HTR-8/SVneo (cell line): ENCODE measurements around the gene BRSK2.
"Not testable (repeated sequence)": the region's sequence is repeated elsewhere in the genome, so short reads cannot be mapped to it uniquely, and the experiment has no call there.

Experiments used
- DNase-seq: peaks from one replicate; pipeline ENCODE4 v3.0.0; 2011; ENCODE audit warnings: low spot score, mixed read lengths; ENCODE audit not compliant: insufficient read length
- FAIRE-seq: peaks from 2 replicates; lab custom pipeline; 2011; peaks lifted over from hg19 to GRCh38; lab: Jason Lieb, UNC

BRSK2 gene

DNA sequence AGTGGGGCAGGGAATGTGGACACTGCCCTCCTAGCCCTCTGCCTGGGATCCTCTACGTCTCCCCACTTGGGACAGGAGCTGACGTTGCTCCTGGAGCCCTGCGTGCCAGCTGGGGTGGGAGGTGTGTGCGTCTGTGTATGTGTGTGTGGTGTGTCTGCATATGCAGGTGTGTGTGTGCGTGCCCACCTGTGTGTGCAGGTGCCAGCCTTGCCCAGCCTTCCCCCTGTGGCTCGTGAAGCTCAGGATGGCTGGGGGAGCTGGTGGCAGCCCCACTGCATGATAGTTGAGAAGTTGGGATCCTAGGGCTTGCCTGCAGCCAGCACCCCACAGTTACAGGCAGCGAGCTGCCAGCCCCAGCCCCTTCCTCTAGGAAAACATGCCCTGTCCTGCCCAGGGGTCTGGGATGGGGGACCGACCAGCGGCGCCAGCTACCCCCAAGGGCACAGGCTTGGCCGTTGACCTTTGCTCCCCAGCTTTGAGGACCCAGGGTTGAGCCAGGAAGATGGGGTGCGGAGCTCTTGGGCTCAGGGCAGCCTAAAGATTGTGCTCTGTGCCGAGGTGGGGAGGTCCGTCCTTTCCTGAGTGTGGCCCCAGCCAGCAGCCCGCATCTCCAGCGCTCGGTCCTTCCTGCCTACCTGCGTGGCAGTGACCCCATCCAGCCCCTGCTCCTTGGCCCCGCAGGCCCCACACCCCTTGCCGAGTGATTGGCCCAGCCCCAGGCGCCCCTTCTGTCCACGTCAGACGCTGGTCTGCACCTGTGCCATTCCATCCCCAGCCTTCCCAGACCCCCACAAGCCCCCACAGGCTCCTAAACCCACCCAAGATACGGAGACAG lies 15.7 kb downstream of the BRSK2 start:
- DNase-seq (no peak), FAIRE-seq (no peak)

DNA sequence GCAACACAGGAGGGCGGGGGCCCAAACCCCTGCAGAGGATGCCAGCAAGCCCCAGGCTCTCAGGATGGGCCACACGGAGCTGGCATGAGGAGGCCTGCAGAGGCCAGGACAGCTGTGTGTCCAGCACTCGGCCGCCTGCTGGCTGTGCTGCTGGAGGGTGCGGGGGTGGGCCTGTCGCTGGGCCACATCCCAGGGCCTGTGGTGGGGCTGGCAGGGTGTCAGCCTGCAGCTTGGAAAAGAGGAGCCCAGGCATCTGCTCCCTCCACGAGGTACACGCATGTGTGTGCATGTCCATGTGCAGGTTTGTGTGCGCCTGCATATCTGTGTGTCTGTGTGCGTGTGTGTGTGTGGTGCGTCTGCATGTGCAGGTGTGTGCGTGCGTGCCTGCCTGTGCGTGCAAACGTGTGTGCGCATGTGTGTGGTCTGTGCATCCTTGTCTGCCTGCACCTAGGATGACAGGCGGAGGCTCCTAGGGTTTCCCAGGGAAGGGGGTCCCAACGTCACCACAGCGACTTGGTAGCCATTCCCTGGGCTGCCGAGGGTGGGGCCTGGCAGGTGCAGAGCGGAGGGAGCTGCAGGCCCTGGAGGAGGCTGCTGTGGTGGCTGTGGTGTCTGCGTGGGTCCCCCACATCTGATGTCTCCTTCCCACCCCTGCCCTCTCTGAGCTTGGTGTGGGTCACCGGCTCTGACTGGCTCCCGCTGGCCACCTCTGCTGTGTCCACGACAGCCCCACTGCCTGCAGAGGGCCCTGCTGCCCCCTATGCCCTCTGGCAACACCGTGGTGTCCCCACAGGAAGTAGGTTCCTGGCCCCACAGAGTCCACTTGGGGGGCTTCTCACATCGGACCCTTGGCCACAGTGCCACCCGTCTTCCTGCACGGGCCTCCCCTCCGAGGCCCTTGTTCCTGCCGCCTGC lies 17.1 kb downstream of the BRSK2 start:
- FAIRE-seq: no peak
- no peak for DNase-seq

DNA sequence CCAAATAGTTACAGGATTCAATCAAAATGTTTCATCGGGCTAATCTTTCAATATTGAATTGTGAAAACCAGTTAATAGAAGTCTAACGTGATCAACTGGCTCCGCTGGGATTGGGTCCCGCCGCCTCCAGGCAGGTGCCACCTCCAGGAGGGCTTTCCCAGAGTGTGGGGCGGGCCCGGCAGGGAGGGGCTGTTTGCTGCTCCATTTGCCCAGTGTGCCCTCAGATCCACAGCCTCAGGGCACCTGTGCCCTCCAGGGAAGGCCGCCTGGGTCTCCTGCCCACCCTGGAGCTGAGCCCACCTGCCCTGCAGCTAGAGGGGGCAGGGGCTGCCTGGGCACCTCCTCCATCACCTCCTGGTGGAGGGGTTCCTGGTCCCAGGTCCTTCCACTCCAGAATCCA lies 17.9 kb downstream of the BRSK2 start:
- FAIRE-seq: no peak
- DNase-seq: no peak

DNA sequence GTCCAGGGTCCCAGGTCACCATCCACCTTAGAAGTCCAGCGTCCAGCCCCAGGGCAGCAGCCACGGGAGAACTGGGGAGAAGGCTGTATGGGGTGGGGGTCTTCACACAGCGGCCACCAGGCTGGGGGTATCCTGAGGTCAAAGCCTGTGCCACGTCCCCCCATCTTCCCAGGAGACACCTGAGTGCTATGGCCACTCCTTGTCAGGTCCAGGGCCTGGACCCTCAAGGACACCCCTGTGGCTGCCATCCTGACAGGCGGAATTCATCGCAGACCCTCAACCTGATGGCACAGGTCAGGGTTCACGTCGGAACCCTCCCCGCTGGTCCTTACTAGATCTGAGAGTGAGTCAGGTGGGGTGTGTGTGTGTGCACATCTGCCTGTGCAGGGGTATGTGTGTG lies 18.6 kb downstream of the BRSK2 start:
- no peak for FAIRE-seq

DNA sequence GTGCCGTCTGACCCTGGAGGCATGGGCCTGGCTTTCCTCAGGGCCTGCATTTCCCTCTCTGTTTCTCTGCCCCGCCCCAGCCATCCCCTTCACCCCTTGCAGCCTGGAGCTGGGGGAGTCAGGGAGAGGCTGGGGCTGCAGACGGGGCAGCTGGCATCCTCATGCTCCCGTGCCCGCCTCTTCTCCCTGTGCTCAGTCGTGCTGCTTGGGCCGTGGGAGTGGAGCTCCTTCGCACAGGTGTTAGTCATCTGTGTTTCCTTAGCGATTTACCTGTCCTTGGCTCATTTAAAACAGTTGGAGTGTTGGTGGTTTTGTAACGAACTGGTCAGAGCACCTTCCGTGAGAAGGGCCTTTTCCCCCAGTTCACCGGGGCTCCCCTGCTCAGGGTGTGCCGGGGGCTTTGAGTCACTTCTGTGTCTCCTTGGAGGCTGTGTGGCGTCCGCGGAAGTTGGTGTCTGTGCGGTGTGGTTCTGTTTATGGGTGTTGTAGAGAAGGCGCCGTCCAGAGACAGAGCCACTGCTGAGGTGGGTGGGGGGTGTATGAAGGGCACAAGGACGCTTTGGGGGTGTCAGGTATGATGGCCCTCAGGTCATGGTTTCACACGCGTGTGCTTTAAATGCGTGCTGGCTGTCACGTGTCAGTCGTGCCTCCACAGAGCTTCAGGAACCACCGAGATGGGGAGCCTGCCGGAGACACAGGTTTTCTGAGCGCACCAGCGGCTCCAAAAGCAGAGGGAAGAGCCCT lies 19.5 kb downstream of the BRSK2 start:
- DNase-seq (no peak), FAIRE-seq (no peak)

More for the DNA sequence above, 18.6 kb downstream of the BRSK2 start:
- no peak for DNase-seq

DNA sequence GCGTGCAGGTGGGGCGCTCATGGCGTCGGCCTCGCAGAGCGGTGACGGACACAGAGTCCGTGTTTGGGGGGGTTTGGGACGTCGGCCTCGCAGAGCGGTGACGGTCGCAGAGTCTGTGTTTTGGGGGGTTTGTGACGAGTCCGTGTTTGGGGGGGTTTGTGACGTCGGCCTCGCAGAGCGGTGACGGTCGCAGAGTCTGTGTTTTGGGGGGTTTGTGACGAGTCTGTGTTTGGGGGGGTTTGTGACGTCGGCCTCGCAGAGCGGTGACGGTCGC lies 20.1 kb downstream of the BRSK2 start:
- FAIRE-seq, DNase-seq: not testable (repeated sequence)

DNA sequence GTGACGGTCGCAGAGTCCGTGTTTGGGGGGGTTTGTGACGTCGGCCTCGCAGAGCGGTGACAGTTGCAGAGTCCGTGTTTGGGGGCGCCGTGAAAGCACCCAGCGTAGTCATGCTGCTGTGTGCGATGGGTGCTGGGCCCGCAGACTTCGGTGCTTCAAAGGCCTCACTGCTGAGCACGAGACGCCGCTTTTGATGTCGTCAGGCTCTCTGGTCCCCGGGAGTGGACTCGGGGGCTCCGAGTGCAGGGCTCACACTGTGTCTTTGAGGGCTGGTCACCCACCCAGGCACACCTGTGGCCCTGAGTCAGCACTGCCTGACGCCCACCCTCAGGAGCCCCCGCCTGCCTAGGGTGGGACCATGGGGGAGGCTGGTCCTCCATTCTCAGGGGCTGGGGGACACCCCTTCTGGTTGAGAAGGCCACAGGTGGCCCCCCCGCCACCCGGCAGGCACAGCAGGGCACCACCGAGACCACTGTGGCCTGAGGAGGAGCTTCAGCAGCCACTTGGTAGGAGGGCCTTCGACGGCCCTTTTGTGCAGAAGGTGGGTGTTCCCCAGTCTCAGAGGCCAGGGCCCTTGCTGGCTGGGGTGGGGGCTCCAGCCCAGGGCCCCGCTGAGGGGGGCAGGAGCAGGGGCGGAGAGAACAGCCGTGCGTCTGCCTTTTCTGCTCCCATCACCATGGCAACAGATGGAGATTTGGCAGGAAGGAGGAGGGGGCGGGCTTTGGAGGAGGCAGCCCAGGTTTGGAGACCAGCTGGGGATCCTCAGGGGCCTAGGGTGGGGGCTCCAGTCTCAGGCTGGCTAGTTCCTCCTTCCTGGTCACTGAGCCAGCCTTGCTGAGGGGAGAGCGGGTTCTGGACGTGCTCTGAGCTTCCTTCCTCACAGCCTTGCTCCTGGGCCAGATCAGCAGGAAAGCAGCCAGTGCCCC lies 20.9 kb downstream of the BRSK2 start:
- DNase-seq (no peak), FAIRE-seq (no peak)

DNA sequence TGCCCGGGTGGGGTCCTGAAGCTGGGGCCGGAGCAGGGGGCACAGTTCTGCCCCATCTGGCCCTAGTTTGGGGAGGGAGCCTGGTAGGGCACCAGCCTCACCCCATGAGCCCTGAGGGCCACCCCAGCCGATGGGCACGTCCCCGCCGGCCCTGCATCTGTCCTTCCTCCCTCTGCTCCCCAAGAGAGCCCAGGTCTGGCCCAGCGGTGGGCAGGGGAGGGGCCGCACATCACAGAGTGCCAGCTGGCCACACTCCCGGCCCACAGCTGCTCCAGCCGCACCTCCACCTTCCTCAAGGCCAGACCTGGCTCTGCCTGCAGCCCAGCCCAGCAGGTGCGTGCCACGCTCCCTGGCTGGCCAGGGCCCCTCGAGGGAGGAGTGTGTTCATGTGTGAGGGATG lies 21.6 kb downstream of the BRSK2 start:
- FAIRE-seq: no peak

DNA sequence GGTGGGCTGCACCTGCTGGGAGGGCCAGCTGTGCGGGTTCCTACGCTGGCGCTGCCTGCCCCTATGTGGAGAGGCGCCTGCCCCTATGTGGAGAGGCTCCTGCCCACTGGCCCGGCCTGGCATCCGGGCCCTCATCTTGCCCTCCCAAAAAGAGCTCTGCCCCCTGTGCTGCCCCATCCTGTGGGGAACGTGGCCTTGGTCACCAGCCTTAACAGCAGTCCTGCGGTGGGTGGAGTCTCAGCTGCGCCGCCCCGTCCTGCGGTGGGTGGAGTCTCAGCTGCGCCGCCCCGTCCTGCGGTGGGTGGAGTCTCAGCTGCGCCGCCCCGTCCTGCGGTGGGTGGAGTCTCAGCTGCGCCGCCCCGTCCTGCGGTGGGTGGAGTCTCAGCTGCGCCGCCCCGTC lies 22.0 kb downstream of the BRSK2 start:
- FAIRE-seq, DNase-seq: not testable (repeated sequence)

More for the DNA sequence above, 21.6 kb downstream of the BRSK2 start:
- no peak for DNase-seq

DNA sequence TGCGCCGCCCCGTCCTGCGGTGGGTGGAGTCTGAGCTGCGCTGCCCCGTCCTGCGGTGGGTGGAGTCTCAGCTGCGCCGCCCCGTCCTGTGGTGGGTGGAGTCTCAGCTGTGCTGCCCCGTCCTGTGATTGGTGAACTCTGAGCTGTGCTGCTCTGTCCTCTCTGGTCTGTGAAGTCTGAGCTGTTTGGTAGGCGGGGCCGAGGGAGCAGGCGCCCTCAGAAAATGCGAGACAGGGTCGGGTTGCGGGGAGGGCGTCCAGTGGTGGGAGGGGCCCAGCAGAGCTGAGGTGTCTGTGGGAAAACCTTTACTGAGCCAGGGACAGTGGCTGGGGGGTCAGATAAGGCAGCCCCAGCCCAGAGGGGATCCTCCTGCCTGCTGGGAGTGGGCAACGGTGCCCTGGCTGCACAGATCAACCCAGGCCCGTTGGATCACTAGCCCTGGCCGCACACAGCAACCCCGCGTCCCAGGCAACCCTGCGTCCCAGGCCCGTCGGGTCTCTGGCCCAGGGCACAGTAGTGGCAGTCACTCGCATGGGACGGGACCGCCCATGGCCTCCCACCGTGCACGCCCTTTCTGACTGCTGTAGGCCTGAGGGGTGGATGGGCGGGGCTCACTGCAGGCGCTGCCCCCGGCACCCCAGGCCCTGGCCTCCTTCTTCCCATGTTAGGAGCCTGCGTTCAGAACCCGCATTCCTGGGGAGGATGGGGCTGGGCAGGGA lies 22.8 kb downstream of the BRSK2 start:
- no peak for FAIRE-seq
- DNase-seq: no peak

DNA sequence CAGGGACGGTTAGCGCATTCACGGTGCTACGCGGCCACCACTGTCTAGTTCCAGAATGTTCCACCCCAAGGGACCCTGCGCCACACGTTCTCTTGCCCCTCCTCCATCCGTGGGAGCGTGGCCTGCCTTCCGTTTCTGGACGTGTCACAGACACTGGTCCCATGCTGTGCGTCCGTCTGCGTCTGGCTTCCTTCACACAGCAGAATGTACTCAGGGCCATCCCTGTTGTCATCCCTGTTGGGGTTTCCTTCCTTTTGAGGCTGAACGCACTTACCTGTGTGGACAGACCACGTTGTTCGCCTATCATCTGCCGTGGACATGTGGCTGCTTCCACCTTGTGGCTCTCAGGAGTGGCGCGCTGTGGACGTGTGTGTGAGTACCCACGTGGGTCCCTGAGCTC lies 24.9 kb downstream of the BRSK2 start:
- FAIRE-seq (no peak), DNase-seq (no peak)

DNA sequence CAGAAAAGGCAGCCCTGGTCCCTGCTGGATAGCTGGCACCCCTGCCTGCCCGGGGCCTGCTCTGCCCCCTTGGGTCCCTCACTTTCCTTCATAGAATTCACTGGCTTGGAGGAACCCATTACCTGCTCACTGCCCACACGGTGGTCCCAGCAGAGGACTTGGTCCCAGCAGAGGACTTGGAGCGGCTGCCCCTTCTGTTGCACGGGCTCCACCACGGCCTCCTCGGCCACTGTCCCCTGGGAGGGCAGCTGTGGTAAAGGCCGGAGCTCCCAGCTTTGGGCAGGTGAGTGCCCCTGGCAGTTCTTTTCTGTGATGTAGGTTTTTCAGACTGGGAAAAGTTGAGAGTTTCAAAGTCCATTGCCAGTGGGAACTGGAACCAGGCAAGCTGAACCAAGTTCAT lies 25.9 kb downstream of the BRSK2 start:
- no peak for FAIRE-seq
- DNase-seq: no peak

DNA sequence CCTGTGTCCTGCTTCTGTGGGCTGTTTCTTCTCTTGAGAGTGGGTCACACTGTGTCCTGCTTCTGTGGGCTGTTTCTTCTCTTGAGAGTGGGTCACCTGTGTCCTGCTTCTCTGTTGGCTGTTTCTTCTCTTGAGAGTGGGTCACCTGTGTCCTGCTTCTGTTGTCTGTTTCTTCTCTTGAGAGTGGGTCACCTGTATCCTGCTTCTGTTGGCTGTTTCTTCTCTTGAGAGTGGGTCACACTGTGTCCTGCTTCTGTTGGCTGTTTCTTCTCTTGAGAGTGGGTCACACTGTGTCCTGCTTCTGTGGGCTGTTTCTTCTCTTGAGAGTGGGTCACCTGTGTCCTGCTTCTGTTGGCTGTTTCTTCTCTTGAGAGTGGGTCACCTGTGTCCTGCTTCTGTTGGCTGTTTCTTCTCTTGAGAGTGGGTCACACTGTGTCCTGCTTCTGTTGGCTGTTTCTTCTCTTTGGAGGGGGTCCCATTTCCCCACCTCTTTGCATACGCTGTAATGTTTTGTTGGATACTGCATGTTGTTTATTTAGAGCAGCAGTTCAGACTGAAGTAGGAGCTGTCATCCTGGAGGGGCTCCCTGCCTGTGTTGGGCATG lies 28.6 kb downstream of the BRSK2 start:
- FAIRE-seq, DNase-seq: not testable (repeated sequence)

DNA sequence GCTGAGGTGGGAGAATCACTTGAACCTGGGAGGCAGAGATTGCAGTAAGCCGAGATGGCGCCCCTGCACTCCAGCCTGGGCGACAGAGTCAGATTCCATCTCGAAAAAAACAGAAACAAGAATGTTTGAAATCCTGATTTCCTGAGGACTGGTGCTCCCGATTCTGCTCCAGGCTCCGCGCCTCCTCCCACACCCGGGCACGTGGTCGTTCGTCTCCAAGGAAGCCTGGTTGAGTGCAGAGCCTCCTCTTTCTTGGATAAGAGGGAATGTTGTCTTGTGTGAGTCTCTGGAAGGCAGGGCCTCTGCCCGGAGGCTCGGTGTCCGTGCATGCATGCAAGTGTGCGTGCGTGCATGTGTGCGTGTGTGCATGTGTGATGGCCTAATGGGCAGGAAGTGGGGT lies 30.1 kb downstream of the BRSK2 start:
- FAIRE-seq: no peak

DNA sequence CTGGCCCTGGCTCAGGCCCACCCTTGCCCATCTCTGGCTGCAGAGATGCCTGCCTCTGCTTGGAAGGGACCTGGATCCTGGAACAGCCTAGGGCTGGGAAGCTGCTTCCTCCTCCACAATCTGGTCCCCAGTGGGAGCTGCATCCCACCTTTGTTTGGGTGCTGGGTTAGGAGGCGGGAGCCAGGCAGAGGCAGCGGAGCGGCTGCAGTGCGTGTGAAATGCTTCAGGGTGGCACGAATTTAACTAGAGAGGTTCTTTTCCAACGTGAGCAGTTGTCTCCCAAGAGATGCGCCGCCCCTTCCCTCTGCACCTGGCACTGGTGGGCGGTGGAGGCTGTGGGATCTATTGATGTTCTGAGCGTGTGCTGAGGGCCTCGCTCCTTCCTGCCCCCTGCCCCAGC lies 31.6 kb downstream of the BRSK2 start:
- no peak for DNase-seq
- no peak for FAIRE-seq

More for the DNA sequence above, 30.1 kb downstream of the BRSK2 start:
- no peak for DNase-seq

DNA sequence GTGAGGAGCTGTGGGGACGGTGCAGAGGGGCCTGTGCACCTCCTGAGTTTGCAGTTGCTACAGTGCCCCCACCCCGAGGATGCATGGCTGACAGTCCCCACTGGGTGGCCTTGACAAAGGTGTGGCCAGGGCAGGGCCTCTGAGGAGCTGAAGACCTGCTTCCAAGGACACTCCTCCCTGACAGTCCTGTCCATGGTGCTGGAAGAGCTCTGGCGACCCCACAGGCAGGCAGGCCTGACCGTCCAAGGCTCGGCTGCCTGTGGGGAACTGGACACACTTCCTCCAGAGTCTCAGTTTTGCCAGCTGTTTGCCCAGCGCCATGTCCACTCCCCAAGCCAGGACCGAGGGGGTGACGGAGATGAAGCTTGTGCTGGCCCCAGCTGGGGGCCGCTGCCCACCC lies 32.7 kb downstream of the BRSK2 start:
- DNase-seq (no peak), FAIRE-seq (no peak)

DNA sequence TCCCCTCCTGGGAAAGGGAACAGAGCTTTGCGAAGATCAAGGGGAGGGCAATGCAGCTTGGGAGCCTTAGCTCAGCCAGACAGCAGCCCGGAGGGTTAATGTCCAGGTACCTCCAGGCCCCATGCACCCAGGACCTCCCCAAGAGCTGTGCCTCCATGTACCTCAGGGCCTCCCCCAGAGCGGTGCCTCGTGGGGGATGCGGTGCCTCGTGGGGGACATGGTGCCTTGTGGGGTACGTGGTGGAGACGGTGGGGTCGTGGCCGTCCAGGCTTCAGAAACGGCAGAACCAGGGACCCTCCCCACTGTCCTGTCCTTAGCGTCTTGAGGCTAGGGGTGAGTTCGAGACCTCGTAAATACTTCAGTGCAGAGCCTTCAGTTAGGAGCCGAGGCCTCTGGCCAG lies 33.2 kb downstream of the BRSK2 start:
- no peak for FAIRE-seq
- DNase-seq: no peak

DNA sequence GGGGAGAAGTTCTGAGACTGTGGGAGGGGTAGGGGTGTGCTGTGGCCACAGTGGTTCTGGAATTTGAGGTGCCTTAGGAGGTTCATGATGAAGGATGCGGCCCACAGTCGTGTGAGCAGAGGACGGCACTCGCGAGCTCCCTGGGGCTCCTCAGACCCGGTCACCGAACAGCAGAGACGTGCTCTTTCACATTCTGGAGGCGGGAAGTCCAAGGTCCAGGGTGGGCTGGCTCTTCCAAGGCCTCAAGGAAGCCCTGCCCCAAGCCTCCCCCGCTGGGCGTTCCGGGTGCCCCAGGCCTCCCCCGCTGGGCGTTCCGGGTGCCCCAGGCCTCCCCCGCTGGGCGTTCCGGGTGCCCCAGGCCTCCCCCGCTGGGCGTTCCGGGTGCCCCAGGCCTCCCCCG lies 33.7 kb downstream of the BRSK2 start:
- not testable (repeated sequence) for DNase-seq, FAIRE-seq

DNA sequence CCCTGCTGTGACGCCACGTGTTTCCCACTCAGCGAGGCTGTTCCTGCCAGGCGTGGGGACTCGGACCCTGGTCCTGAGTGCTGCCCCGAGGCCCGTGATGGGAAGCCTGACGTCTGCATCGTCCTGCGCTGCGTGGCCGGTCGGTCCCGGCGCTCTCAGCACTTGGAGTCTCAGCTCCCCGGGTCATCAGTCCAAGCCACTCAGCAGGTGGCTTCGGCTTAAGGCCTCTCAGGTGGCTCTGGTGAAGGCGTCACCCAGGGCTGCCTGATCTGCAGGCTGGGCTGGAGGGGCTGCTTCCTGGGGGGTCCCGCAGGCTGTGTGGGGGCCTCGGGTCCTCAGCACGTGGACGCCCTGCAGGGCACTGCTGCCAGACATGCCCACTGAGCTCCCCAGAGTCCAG lies 35.3 kb downstream of the BRSK2 start:
- FAIRE-seq (no peak), DNase-seq (no peak)
